Endothelial cell of umbilical vein (primary cell): ENCODE data around the gene CEBPG. TPM values are rescaled to one million over a fixed set of nuclear protein-coding genes. Genes with fewer than 3 reads are reported as not detected.

Source experiments
- BruUV-seq: library from RNA; stranded (reverse); fragments of 400-500 nt; replicated peaks from 2 replicates; lab custom pipeline; 2021; lab: Mats Ljungman, UMichigan
- CTCF ChIA-PET: fragments of 300-600, 350-600 bp; sonication (Branson Sonifier 250); formaldehyde crosslinking; loops from one replicate; lab custom pipeline; 2021; ENCODE audit warnings: antibody characterized with exemption, inconsistent platforms; lab: Charles Lee
- POLR2A ChIA-PET: fragments of 300-600, 350-600 bp; sonication (Branson Sonifier 250); formaldehyde crosslinking; loops from one replicate; lab custom pipeline; 2021; ENCODE audit warnings: antibody characterized with exemption, inconsistent platforms; lab: Charles Lee
- DNase-seq: peaks from one replicate; pipeline ENCODE4 v3.0.0-alpha.2; 2011; ENCODE audit warnings: low read depth, low spot score
- FAIRE-seq: peaks from 2 replicates; lab custom pipeline; 2011; peaks lifted over from hg19 to GRCh38; lab: Jason Lieb, UNC
- H2AFZ ChIP-seq: 2 replicates; pipeline ENCODE4 v1.6.0; 2012; ENCODE audit warnings: low read depth, low read length, control low read depth, inconsistent platforms
- H3K27ac ChIP-seq: 2 replicates; pipeline ENCODE4 v1.5.1; 2011; ENCODE audit warnings: low read depth, mild to moderate bottlenecking, control low read depth, low read length, moderate library complexity; ENCODE audit not compliant: insufficient read depth
- H3K27me3 ChIP-seq, 2 experiments: 2 replicates each; pipeline versions ENCODE4 v1.6.0 to v1.6.1; 2011; ENCODE audit warnings: low read length in 2 of 2, mixed read lengths in 1 of 2; ENCODE audit not compliant: control insufficient read depth in 2 of 2, insufficient read depth in 2 of 2
- H3K36me3 ChIP-seq, 2 experiments: 2 replicates in 1 of 2; 3 replicates in 1 of 2; pipeline ENCODE4 v1.5.1; 2011; ENCODE audit warnings: low read length in 2 of 2, mild to moderate bottlenecking in 1 of 2, moderate library complexity in 1 of 2; ENCODE audit not compliant: control insufficient read depth in 2 of 2, insufficient read depth in 2 of 2; ENCODE audit errors: extremely low read depth in 1 of 2
- H3K4me1 ChIP-seq: 3 replicates; pipeline ENCODE4 v1.5.1; 2011; ENCODE audit warnings: mild to moderate bottlenecking, low read length; ENCODE audit not compliant: control insufficient read depth, insufficient read depth; ENCODE audit errors: extremely low read depth
- H3K4me2 ChIP-seq: 2 replicates; pipeline ENCODE4 v1.6.1; 2011; ENCODE audit warnings: low read length, control low read depth, mixed read lengths; ENCODE audit not compliant: insufficient read depth
- H3K4me3 ChIP-seq, 3 experiments: fragments of 200-600 bp in 1 of 3; sonication (generic), shearing (Covaris generic) in 1 of 3; replicated peaks in 1 of 3; 2 replicates each; pipeline ENCODE4 v1.5.1; 2011 to 2016; ENCODE audit warnings: control low read depth in 3 of 3, low read length in 3 of 3, mild to moderate bottlenecking in 2 of 3, inconsistent platforms in 1 of 3, low read depth in 1 of 3, moderate library complexity in 1 of 3; ENCODE audit not compliant: insufficient read depth in 1 of 3
- H3K79me2 ChIP-seq: 2 replicates; pipeline ENCODE4 v1.6.0; 2012; ENCODE audit warnings: low read length, inconsistent platforms; ENCODE audit not compliant: control insufficient read depth, insufficient read depth
- H3K9ac ChIP-seq: replicated peaks from 2 replicates; pipeline ENCODE3; 2011; ENCODE audit warnings: low read length, control low read depth; ENCODE audit not compliant: insufficient read depth; ENCODE audit errors: extremely low read depth
- H3K9me1 ChIP-seq: replicated peaks from 3 replicates; pipeline ENCODE4 v1.6.0; 2011; ENCODE audit warnings: mild to moderate bottlenecking, low read length; ENCODE audit not compliant: control insufficient read depth, insufficient read depth; ENCODE audit errors: extremely low read depth
- H3K9me3 ChIP-seq: replicated peaks from 2 replicates; pipeline ENCODE4 v1.5.1; 2012; ENCODE audit warnings: low read length, inconsistent platforms; ENCODE audit not compliant: control insufficient read depth, insufficient read depth
- H4K20me1 ChIP-seq: replicated peaks from 2 replicates; pipeline ENCODE3; 2011; ENCODE audit warnings: mild to moderate bottlenecking, low read length; ENCODE audit not compliant: control insufficient read depth, insufficient read depth; ENCODE audit errors: extremely low read depth
- CTCF ChIP-seq, 2 donors: IDR thresholded peaks; 1 replicate in 1 of 2; 2 replicates in 1 of 2; pipeline ENCODE4 v1.5.1; 2011; ENCODE audit warnings: low read length in 2 of 2, mild to moderate bottlenecking in 2 of 2, moderate library complexity in 2 of 2, control low read depth in 1 of 2, inconsistent platforms in 1 of 2, low read depth in 1 of 2; ENCODE audit not compliant: insufficient read depth in 1 of 2; ENCODE audit errors: extremely low read depth in 1 of 2
- EZH2 ChIP-seq: IDR thresholded peaks from 2 replicates; pipeline ENCODE4 v1.6.1; 2012; ENCODE audit warnings: borderline replicate concordance, low read depth, mild to moderate bottlenecking, moderate library complexity, low read length, inconsistent platforms; ENCODE audit not compliant: severe bottlenecking
- FOS ChIP-seq: IDR thresholded peaks from 2 replicates; pipeline ENCODE4 v1.6.1; 2011; ENCODE audit warnings: mild to moderate bottlenecking, low read length, moderate library complexity, borderline replicate concordance; ENCODE audit not compliant: insufficient read depth
- GATA2 ChIP-seq: IDR thresholded peaks from 2 replicates; pipeline ENCODE4 v1.7.0; 2011; ENCODE audit warnings: low read depth, mild to moderate bottlenecking, moderate library complexity, mixed read lengths, low read length; ENCODE audit not compliant: insufficient read length, insufficient read depth
- JUN ChIP-seq: IDR thresholded peaks from 2 replicates; pipeline ENCODE4 v1.6.1; 2011; ENCODE audit warnings: borderline replicate concordance, low read depth; ENCODE audit not compliant: insufficient read length, insufficient read depth
- POLR2A ChIP-seq: IDR thresholded peaks from 2 replicates; pipeline ENCODE4 v1.6.1; 2012; ENCODE audit warnings: low read depth, mild to moderate bottlenecking, control low read depth, low read length
- POLR2AphosphoS5 ChIP-seq: IDR thresholded peaks from 2 replicates; pipeline ENCODE4 v1.6.1; 2012; ENCODE audit warnings: low read depth, mild to moderate bottlenecking, control low read depth, low read length, moderate library complexity; ENCODE audit not compliant: insufficient read depth
- dilution Hi-C: fragments of 300-500 bp; cut with MboI; formaldehyde crosslinking; loops from one replicate; pipeline ENCODE4 v1.15.0; 2019; ENCODE audit warnings: low sequenced_read_pairs; ENCODE audit not compliant: extremely low pct_ligation_motif_present
- intact Hi-C: fragments of 100-400 bp; cut with micrococcal nuclease; formaldehyde crosslinking; loops from one replicate; pipeline ENCODE4 v1.10.0; 2022
- polyA plus RNA-seq, 4 experiments: library from polyadenylated mRNA; depleted of rRNA in 3 of 4; stranded (reverse) in 3 of 4; unstranded in 1 of 4; fragments of >200 nt; gene quantifications; 2 replicates each; pipeline versions ENCODE4 v1.2.1 to v1.2.3, GENCODE V29; 2011 to 2012; ENCODE audit warnings: missing spikeins in 1 of 4
- total RNA-seq: library from RNA; stranded (reverse); gene quantifications from 2 replicates; pipeline ENCODE4 v1.2.3, GENCODE V29; 2021

CEBPG gene
- total and polyA plus RNA-seq, 2 donors (not counting 3 experiments of a cell fraction or from before 2014, with no cell fraction given), result 10.2 to 24.6 TPM

DNA sequence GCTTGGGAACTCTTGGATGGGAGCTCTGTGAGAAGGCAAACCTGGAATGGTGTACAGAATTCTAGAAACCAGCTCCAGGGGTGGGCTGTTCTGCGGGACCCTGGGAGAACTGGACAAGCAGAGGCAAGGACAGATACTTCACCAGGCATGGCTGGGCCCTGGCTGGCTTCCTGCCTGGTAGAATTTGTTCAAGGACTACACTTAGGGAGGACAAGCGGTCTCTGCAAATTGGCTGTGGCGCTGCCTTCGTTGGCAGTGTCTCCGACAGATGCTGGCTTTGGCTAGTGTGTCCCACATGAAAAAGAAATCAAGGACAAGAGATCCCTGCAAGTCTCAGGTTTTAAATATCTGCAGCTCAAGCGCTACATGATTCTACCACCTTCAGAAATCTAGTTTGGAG is 12.4 kb downstream of the CEBPG start:
- peaks cover 40% of the 10 kb centered on the region for H3K79me2 ChIP-seq
- H3K9ac ChIP-seq, result no peak overlapping the region
- no peak overlapping the region for H3K4me2 ChIP-seq
- ChIA-PET POLR2A (no interaction called here), CTCF (interaction anchor here (0.7 to 0.9 kb wide), 2 partner anchors 9 to 12 kb away, joined by 3 to 4 read pairs; no protein-coding TSS in a partner anchor)
- H3K4me3 ChIP-seq, result no peak overlapping the region
- H3K9me3 ChIP-seq, result no peaks in the 10 kb centered on the region
- no peaks in the 10 kb centered on the region for H3K4me1 ChIP-seq
- no peaks in the 10 kb centered on the region for H3K9me1 ChIP-seq
- H2AFZ ChIP-seq, result no peak overlapping the region
- BruUV-seq, result no TSS peak
- TF ChIP-seq GATA2 (no peak), POLR2AphosphoS5 (no peak), EZH2 (no peak), POLR2A (no peak), JUN (no peak), CTCF (IDR thresholded peaks at IDR 0.05; ENCODE audit: extremely low read depth in 1 of 2, insufficient read depth in 1 of 2, low read depth in 1 of 2, low read length in 2 of 2) (no peak), FOS (no peak)
- H3K27ac ChIP-seq, result no peak overlapping the region
- FAIRE-seq, result no peak
- intact Hi-C loops, result no loop called here
- dilution Hi-C loops, result no loop called here
- no peak for DNase-seq
- no peaks in the 10 kb centered on the region for H3K27me3 ChIP-seq
- H4K20me1 ChIP-seq, result peaks cover 6% of the 10 kb centered on the region
- peaks cover 0 to 9% of the 10 kb centered on the region in 2 experiments for H3K36me3 ChIP-seq
